H1 (cell line): ENCODE results near the gene EAPP.

Experiments
- CEBPB ChIP-seq: IDR thresholded peaks from 2 replicates; pipeline ENCODE4 v1.6.1; 2012; ENCODE audit warnings: low read depth, low read length
- CREB1 ChIP-seq: IDR thresholded peaks from 2 replicates; pipeline ENCODE4 v1.6.1; 2012; ENCODE audit warnings: inconsistent platforms
- CTCF ChIP-seq, 3 experiments: IDR thresholded peaks; 1 replicate in 2 of 3; 2 replicates in 1 of 3; pipeline versions ENCODE4 v1.5.1 to v1.6.1; 2011; ENCODE audit warnings: low read length in 3 of 3, mild to moderate bottlenecking in 3 of 3, inconsistent platforms in 2 of 3, low read depth in 1 of 3, moderate library complexity in 1 of 3; ENCODE audit not compliant: insufficient read depth in 1 of 3; ENCODE audit errors: control extremely low read depth in 1 of 3
- EGR1 ChIP-seq: IDR thresholded peaks from 2 replicates; pipeline ENCODE4 v1.6.1; 2011; ENCODE audit warnings: low read depth, low read length, borderline replicate concordance
- EP300 ChIP-seq, 2 experiments: IDR thresholded peaks; 1 replicate in 1 of 2; 2 replicates in 1 of 2; pipeline ENCODE4 v1.6.1; 2011 to 2012; ENCODE audit warnings: low read depth in 2 of 2, low read length in 2 of 2, mild to moderate bottlenecking in 2 of 2, borderline replicate concordance in 1 of 2, inconsistent platforms in 1 of 2, moderate library complexity in 1 of 2
- JUN ChIP-seq: IDR thresholded peaks from 2 replicates; pipeline ENCODE4 v1.6.1; 2011; ENCODE audit warnings: low read depth, mild to moderate bottlenecking, improper control_type of control experiment, low read length
- PHF8 ChIP-seq: fragments of 200-600 bp; sonication (generic); conservative IDR thresholded peaks from 2 replicates; pipeline ENCODE4 v1.7.1; 2012; ENCODE audit warnings: low read depth, mild to moderate bottlenecking, inconsistent platforms, low read length, moderate library complexity
- POLR2A ChIP-seq, 2 experiments: IDR thresholded peaks; 1 replicate in 1 of 2; 2 replicates in 1 of 2; pipeline ENCODE4 v1.6.1; 2011; ENCODE audit warnings: low read depth in 2 of 2, low read length in 2 of 2, mild to moderate bottlenecking in 2 of 2; ENCODE audit errors: control extremely low read depth in 1 of 2
- POLR2AphosphoS5 ChIP-seq: IDR thresholded peaks from 2 replicates; pipeline ENCODE4 v1.6.1; 2011; ENCODE audit warnings: low read depth, low read length
- SP2 ChIP-seq: IDR thresholded peaks from 2 replicates; pipeline ENCODE4 v1.6.1; 2012; ENCODE audit warnings: mild to moderate bottlenecking, low read length, inconsistent platforms
- SRF ChIP-seq: IDR thresholded peaks from 2 replicates; pipeline ENCODE4 v1.6.1; 2011; ENCODE audit warnings: mild to moderate bottlenecking, low read depth, low read length, moderate library complexity

GRCh38 chr14:34537677-34538009, 1.9 kb downstream of the EAPP start:
- TF ChIP-seq SP2 (no peak), CEBPB (no peak), EP300 (IDR thresholded peaks at IDR 0.05; ENCODE audit: borderline replicate concordance in 1 of 2, low read depth in 2 of 2, low read length in 2 of 2) (no peak), CTCF (IDR thresholded peaks at IDR 0.05; ENCODE audit: control extremely low read depth in 1 of 3, insufficient read depth in 1 of 3, low read depth in 1 of 3, low read length in 3 of 3) (no peak), JUN (no peak), SRF (no peak), EGR1 (no peak), PHF8 (no peak), POLR2A (IDR thresholded peaks at IDR 0.05; ENCODE audit: control extremely low read depth in 1 of 2, low read depth in 2 of 2, low read length in 2 of 2) (no peak), POLR2AphosphoS5 (no peak), CREB1 (no peak)
